GM12878 (cell line): ENCODE results near the gene FLOT1. TPM values are rescaled to one million over a fixed set of nuclear protein-coding genes. Genes with fewer than 3 reads are reported as not detected.
A peak's percentile ranks its signal among the peaks of the same experiment; 100 is the strongest.
"Not testable (repeated sequence)": the region's sequence is repeated elsewhere in the genome, so short reads cannot be mapped to it uniquely, and the experiment has no call there.

Experiments
- ATAC-seq: fragments of 200-7000 bp; cut with Tn5 transposase; 3 replicates; pipeline ENCODE4 v1.9.1; 2020; ENCODE audit warnings: mild to moderate bottlenecking, moderate library complexity
- BruUV-seq: library from RNA; stranded (reverse); fragments of 400-500 nt; replicated peaks from 2 replicates; lab custom pipeline; 2021; lab: Mats Ljungman, UMichigan
- CTCF ChIA-PET: fragments of 300-600 bp; sonication (Branson Sonifier 250); formaldehyde crosslinking; extraction: SDS; loops from one replicate; lab custom pipeline; 2021; ENCODE audit warnings: inconsistent platforms; lab: Yijun Ruan, JAX
- POLR2A ChIA-PET: fragments of 350-600 bp; formaldehyde crosslinking; extraction: SDS; loops from one replicate; lab custom pipeline; 2021; ENCODE audit warnings: inconsistent platforms; lab: Charles Lee
- RAD21 ChIA-PET: fragments of 300-600 bp; sonication (Branson Sonifier 250); formaldehyde crosslinking; loops from one replicate; lab custom pipeline; 2023; ENCODE audit warnings: antibody characterized with exemption; ENCODE audit not compliant: unreplicated experiment; lab: Charles Lee
- SMC1A ChIA-PET: fragments of 300-600 bp; sonication (Branson Sonifier 250); formaldehyde crosslinking; loops from one replicate; lab custom pipeline; 2023; ENCODE audit not compliant: unreplicated experiment, uncharacterized antibody; lab: Charles Lee
- DNase-seq: peaks from one replicate; pipeline ENCODE4 v3.0.0-alpha.2; 2011; ENCODE audit warnings: low read depth, low spot score
- FAIRE-seq: peaks from 3 replicates; lab custom pipeline; 2011; peaks lifted over from hg19 to GRCh38; lab: Jason Lieb, UNC
- H2AFZ ChIP-seq: 2 replicates; pipeline ENCODE4 v1.6.0; 2011; ENCODE audit warnings: low read depth, low read length, control low read depth; ENCODE audit not compliant: control insufficient read depth
- H3K27ac ChIP-seq: 2 replicates; pipeline ENCODE4 v1.5.1; 2011; ENCODE audit warnings: control low read depth; ENCODE audit not compliant: control insufficient read depth, insufficient read depth
- H3K27me3 ChIP-seq, 2 experiments: replicated peaks in 1 of 2; 2 replicates each; pipeline versions ENCODE4 v1.6.0 to v1.6.1; 2011; ENCODE audit warnings: low read length in 1 of 2; ENCODE audit not compliant: control insufficient read depth in 2 of 2, insufficient read depth in 2 of 2
- H3K36me3 ChIP-seq, 2 experiments: 2 replicates each; pipeline ENCODE4 v1.5.1; 2011; ENCODE audit warnings: low read length in 1 of 2; ENCODE audit not compliant: control insufficient read depth in 2 of 2, insufficient read depth in 2 of 2
- H3K4me1 ChIP-seq: 2 replicates; pipeline ENCODE4 v1.6.1; 2011; ENCODE audit warnings: mild to moderate bottlenecking, low read length, moderate library complexity, mixed read lengths; ENCODE audit not compliant: control insufficient read depth, insufficient read depth
- H3K4me2 ChIP-seq: 2 replicates; pipeline ENCODE4 v1.6.0; 2011; ENCODE audit warnings: control low read depth; ENCODE audit not compliant: control insufficient read depth, insufficient read depth
- H3K4me3 ChIP-seq: fragments of 200-600 bp; sonication (generic); 2 replicates; pipeline ENCODE4 v1.5.1; 2016
- H3K79me2 ChIP-seq: 2 replicates; pipeline ENCODE4 v1.6.0; 2011; ENCODE audit warnings: low read length; ENCODE audit not compliant: control insufficient read depth, insufficient read depth
- H3K9ac ChIP-seq: 2 replicates; pipeline ENCODE4 v1.8.0; 2011; ENCODE audit warnings: low read length, control low read depth, mixed read lengths; ENCODE audit not compliant: control insufficient read depth, insufficient read depth
- H3K9me3 ChIP-seq: replicated peaks from 3 replicates; pipeline ENCODE4 v1.5.1; 2011; ENCODE audit warnings: mild to moderate bottlenecking, low read length; ENCODE audit not compliant: control insufficient read depth, insufficient read depth
- H4K20me1 ChIP-seq: 2 replicates; pipeline ENCODE4 v1.6.0; 2011; ENCODE audit not compliant: control insufficient read depth, insufficient read depth
- ATF7 ChIP-seq: fragments of 450-650 bp; IDR thresholded peaks from 2 replicates; pipeline ENCODE4 v1.6.1; 2016; ENCODE audit warnings: low read depth, mild to moderate bottlenecking
- DPF2 ChIP-seq: fragments of 450-650 bp; IDR thresholded peaks from 2 replicates; pipeline ENCODE4 v1.6.1; 2017; ENCODE audit warnings: mild to moderate bottlenecking
- IKZF1 ChIP-seq: fragments of 450-650 bp; conservative IDR thresholded peaks from 2 replicates; pipeline ENCODE4 v1.6.1; 2017; ENCODE audit warnings: antibody characterized with exemption, mild to moderate bottlenecking
- IKZF2 ChIP-seq, 2 experiments: fragments of 450-650 bp; IDR thresholded peaks; 2 replicates each; pipeline ENCODE4 v1.6.1; 2017; ENCODE audit warnings: mild to moderate bottlenecking in 2 of 2, moderate library complexity in 2 of 2
- MXI1 ChIP-seq: fragments of 150-350 bp; IDR thresholded peaks from 2 replicates; pipeline ENCODE4 v1.6.1; 2011; ENCODE audit warnings: low read depth, mild to moderate bottlenecking, inconsistent platforms, low read length, improper control_type of control experiment
- NR2F1 ChIP-seq: fragments of 450-650 bp; conservative IDR thresholded peaks from 2 replicates; pipeline ENCODE4 v1.6.1; 2017; ENCODE audit warnings: mild to moderate bottlenecking
- PAX8 ChIP-seq: fragments of 450-650 bp; IDR thresholded peaks from 2 replicates; pipeline ENCODE4 v1.6.1; 2017; ENCODE audit warnings: mild to moderate bottlenecking, moderate library complexity
- PRDM15 ChIP-seq: fragments of 450-650 bp; formaldehyde crosslinking; IDR thresholded peaks from 2 replicates; pipeline ENCODE4 v1.4.0; 2020; ENCODE audit warnings: mild to moderate bottlenecking, moderate library complexity
- REST ChIP-seq: IDR thresholded peaks from 2 replicates; pipeline ENCODE4 v1.6.1; 2012; ENCODE audit warnings: mild to moderate bottlenecking, low read depth, low read length
- STAT1 ChIP-seq: fragments of 450-650 bp; conservative IDR thresholded peaks from 2 replicates; pipeline ENCODE4 v1.6.1; 2014; ENCODE audit warnings: antibody characterized with exemption, mild to moderate bottlenecking
- ZNF217 ChIP-seq: fragments of 450-650 bp; IDR thresholded peaks from 2 replicates; pipeline ENCODE4 v1.6.1; 2017; ENCODE audit warnings: antibody characterized with exemption, mild to moderate bottlenecking
- ZSCAN29 ChIP-seq: fragments of 450-650 bp; IDR thresholded peaks from 2 replicates; pipeline ENCODE4 v1.6.1; 2017; ENCODE audit warnings: mild to moderate bottlenecking, moderate library complexity
- WGBS: methylation state at CpG from one replicate; pipeline ENCODE4 v1.1.6; 2016; ENCODE audit warnings: low lambda C conversion rate; ENCODE audit not compliant: insufficient replicate concordance, insufficient coverage; ENCODE audit errors: missing lambda C conversion rate; 5-methylcytosine and 5-hydroxymethylcytosine counted together
- in situ Hi-C: fragments of 300-500 bp; cut with MboI; formaldehyde crosslinking; loops from 9 replicates; pipeline ENCODE4 v1.14.3; 2018; ENCODE audit warnings: mixed read lengths
- intact Hi-C: fragments of 100-400 bp; cut with micrococcal nuclease; formaldehyde crosslinking; loops from one replicate; pipeline ENCODE4 v1.14.2; 2022; ENCODE audit not compliant: unreplicated experiment
- polyA plus RNA-seq, 11 experiments: library from polyadenylated mRNA; depleted of rRNA in 4 of 11; unstranded in 6 of 11; stranded (reverse) in 5 of 11; fragments of >200 nt; fragmentation: Nextera tagmentation in 4 of 11; fragmentation: Illumina TruSeq in 1 of 11; extraction: Ambion mirVana in 4 of 11; extraction: Trizol in 1 of 11; gene quantifications; 1 replicate in 1 of 11; 2 replicates in 10 of 11; pipeline versions ENCODE4 v1.2.1 to v1.2.3, GENCODE V29; 2011 to 2016; ENCODE audit warnings: inconsistent platforms in 2 of 11, missing spikeins in 2 of 11, low read depth in 1 of 11
- total RNA-seq, 4 experiments: library from RNA; depleted of rRNA in 3 of 4; stranded (reverse); fragments of >200 nt in 3 of 4; fragmentation: Illumina TruSeq in 1 of 4; extraction: Trizol in 1 of 4; gene quantifications; 2 replicates each; pipeline versions ENCODE4 v1.2.1 to v1.2.3, GENCODE V29; 2013 to 2021

Gene FLOT1
- total and polyA plus RNA-seq, 10 of the 15 experiments (the other 5 are each of a cell fraction or from before 2014, with no cell fraction given), result 12.3 to 153 (median 112) TPM

- TF ChIP-seq REST (no peak), ZNF217 (no peak), STAT1 (no peak), ZSCAN29 (no peak), PRDM15 (no peak), IKZF2 (IDR thresholded peaks at IDR 0.05) (peak in 1 of 2 experiments; percentile 14; a peak in 1 of 4 replicates), DPF2 (peak; percentile 19; the same call in 1 of the 2 replicates), ATF7 (peak; percentile 66), MXI1 (no peak), PAX8 (no peak), NR2F1 (peak; percentile 71; the same call in 1 of the 2 replicates), IKZF1 (peak; percentile 53)
Observed at GRCh38 chr6:30757261-30757904, 14.9 kb upstream of the FLOT1 start (continued).

- not testable (repeated sequence) for H3K4me2 ChIP-seq
- RAD21 ChIA-PET, result interaction anchor here (0.6 to 4.5 kb wide), 9 partner anchors 10 to 146 kb away, joined by 3 to 62 read pairs (median 7); partner anchors contain the start of genes FLOT1 and IER3
Observed at GRCh38 chr6:30756405-30757003, 14.0 kb upstream of the FLOT1 start.

More at GRCh38 chr6:30756405-30757003, 14.0 kb upstream of the FLOT1 start:
- ATAC-seq, H4K20me1 ChIP-seq, H3K9me3 ChIP-seq, DNase-seq, H3K36me3 ChIP-seq, H3K27me3 ChIP-seq, in situ Hi-C loops, H3K9ac ChIP-seq, H3K27ac ChIP-seq, H3K79me2 ChIP-seq, BruUV-seq, H2AFZ ChIP-seq, FAIRE-seq, H3K4me3 ChIP-seq: not testable (repeated sequence)
- CTCF ChIA-PET, result interaction anchor here (1.1 to 4.5 kb wide), 7 partner anchors 10 to 158 kb away, joined by 3 to 39 read pairs (median 4); partner anchors contain the start of gene VARS2
- intact Hi-C loops, result loop anchor here (1.0 kb wide), 1 partner anchor 12 kb away; the partner anchor contains the start of gene IER3
- SMC1A ChIA-PET, result interaction anchor here (0.7 to 3.8 kb wide), 9 partner anchors 10 to 122 kb away, joined by 3 to 65 read pairs (median 5); no protein-coding TSS in a partner anchor
- POLR2A ChIA-PET, result interaction anchor here (1.4 to 4.4 kb wide), 6 partner anchors 9 to 62 kb away, joined by 5 to 42 read pairs (median 26); no protein-coding TSS in a partner anchor
- peaks cover 22% of the 10 kb centered on the region; the same call in 1 of the 2 replicates for H3K4me1 ChIP-seq
- WGBS, result 87% methylated on average over 7 of the region's 7 CpGs
